T-helper 17 cell (primary cell): ENCODE data around the gene CLDN11. TPM values are rescaled to one million over a fixed set of nuclear protein-coding genes. Genes with fewer than 3 reads are reported as not detected.

ENCODE experiments used
- ATAC-seq: fragments of 150-1000 bp; cut with Tn5 transposase; 2 replicates; pipeline ENCODE4 v1.10.0; 2021; ENCODE audit warnings: mild to moderate bottlenecking, moderate library complexity
- DNase-seq, 3 donors: peaks; one replicate each; pipeline versions ENCODE4 v3.0.0 to v3.0.0-alpha.2; 2020 to 2021
- H3K9me3 ChIP-seq: one replicate; pipeline ENCODE4 v1.7.0; 2013; ENCODE audit warnings: low read length, mild to moderate bottlenecking; ENCODE audit not compliant: control insufficient read depth, poor library complexity, severe bottlenecking
- H3K27ac Mint-ChIP-seq: one replicate; pipeline ENCODE4 v1.8.0; 2022; ENCODE audit warnings: mild to moderate bottlenecking, moderate library complexity, mixed read lengths
- H3K27me3 Mint-ChIP-seq: one replicate; pipeline ENCODE4 v1.8.0; 2022; ENCODE audit warnings: mixed read lengths
- H3K36me3 Mint-ChIP-seq: one replicate; pipeline ENCODE4 v1.8.0; 2022; ENCODE audit warnings: low read depth, mixed read lengths
- H3K4me1 Mint-ChIP-seq: one replicate; pipeline ENCODE4 v1.8.0; 2022; ENCODE audit warnings: mild to moderate bottlenecking, mixed read lengths
- H3K4me3 Mint-ChIP-seq: one replicate; pipeline ENCODE4 v1.8.0; 2022; ENCODE audit warnings: mild to moderate bottlenecking, moderate library complexity, mixed read lengths
- total RNA-seq, 4 donors: library from RNA in 2 of 4; stranded (reverse) in 2 of 4; gene quantifications; one replicate each; pipeline ENCODE4 v1.2.3 and lab custom pipeline; 2022 to 2026

CLDN11 gene
- total RNA-seq, 2 donors from 2014 or later: not detected

DNA sequence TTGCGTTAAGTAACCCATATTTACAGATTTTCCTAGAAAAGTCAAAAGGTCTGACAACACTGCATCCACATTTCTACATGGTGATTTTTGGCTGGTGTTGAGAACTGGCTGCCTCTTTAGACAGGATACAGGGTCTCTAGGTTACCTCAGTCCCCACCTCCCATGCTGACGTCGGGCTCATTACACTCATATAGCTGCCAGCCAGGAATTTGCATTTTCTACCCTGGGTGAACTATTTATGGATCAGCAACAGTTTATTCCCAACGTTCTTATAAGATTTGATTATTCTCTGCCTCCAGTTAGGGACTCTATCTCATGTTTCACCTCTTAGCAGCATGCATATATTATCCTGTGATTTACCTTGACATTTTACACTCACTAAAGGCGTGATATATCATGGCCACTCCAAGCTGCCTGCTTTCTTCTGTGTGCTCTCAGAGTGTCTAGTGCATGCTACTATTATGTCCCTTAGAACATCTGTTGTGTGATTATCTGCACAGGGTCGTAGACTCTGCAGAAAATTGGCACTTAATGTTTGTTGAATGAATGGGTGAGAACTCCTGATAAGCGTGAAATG is 49.0 kb downstream of the CLDN11 start:
- ATAC-seq: no peak

DNA sequence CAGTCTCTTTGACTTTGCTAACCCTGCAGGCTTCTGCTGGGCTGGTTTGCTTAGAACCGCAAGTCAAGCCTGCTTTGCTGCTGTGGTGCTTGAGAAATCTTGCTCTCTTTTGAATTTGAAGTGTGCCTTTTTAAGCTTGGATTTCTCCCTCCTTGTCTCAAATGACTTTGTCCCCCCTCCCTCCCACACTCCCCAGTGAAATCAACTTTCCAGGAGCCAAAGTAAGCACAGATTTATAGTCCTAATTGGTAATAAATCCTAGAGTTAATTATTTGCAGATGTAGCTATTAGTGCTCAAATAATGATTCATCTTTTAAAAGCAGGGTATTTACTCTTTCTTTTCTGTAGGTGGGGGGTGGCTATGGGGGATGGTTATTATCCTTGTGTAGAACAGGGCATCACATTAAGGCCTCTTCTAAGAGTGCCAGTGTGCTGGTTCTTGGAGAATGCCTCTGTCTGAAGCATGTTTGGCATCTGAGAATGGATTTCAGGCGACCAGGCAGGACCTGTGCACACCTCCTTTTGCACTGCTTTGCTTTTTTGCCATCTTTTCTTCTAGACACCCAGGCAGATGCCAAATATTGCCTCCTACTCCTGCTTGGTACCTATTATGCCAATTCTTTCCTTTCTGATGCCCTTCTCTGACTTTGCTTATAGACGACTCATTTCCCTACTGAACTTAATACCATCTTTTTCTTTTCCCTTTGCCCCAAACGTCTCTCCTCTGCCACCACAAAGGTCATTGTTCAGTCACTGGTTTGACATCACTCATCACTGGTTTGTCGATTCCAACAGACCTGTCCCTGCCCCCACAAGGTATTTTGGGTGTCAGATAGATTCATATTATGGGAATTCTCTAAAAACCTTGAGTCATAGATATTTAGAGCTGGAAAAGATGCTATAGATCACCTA is 50.7 kb downstream of the CLDN11 start:
- Mint-ChIP-seq H3K36me3 (peaks cover 2% of the 10 kb centered on the region), H3K4me1 (peaks cover 3% of the 10 kb centered on the region), H3K4me3 (no peak overlapping the region), H3K27ac (no peak overlapping the region), H3K27me3 (peaks cover 66% of the 10 kb centered on the region)
- no peak for DNase-seq
- H3K9me3 ChIP-seq: no peaks in the 10 kb centered on the region
- no peak for ATAC-seq

More for the DNA sequence above, 49.0 kb downstream of the CLDN11 start:
- no peak for DNase-seq
- H3K9me3 ChIP-seq: no peaks in the 10 kb centered on the region
- H3K4me3 Mint-ChIP-seq: no peak overlapping the region
- peaks cover 64% of the 10 kb centered on the region for H3K27me3 Mint-ChIP-seq
- no peak overlapping the region for H3K27ac Mint-ChIP-seq
- H3K4me1 Mint-ChIP-seq: peaks cover 3% of the 10 kb centered on the region
- peaks cover 2% of the 10 kb centered on the region for H3K36me3 Mint-ChIP-seq

DNA sequence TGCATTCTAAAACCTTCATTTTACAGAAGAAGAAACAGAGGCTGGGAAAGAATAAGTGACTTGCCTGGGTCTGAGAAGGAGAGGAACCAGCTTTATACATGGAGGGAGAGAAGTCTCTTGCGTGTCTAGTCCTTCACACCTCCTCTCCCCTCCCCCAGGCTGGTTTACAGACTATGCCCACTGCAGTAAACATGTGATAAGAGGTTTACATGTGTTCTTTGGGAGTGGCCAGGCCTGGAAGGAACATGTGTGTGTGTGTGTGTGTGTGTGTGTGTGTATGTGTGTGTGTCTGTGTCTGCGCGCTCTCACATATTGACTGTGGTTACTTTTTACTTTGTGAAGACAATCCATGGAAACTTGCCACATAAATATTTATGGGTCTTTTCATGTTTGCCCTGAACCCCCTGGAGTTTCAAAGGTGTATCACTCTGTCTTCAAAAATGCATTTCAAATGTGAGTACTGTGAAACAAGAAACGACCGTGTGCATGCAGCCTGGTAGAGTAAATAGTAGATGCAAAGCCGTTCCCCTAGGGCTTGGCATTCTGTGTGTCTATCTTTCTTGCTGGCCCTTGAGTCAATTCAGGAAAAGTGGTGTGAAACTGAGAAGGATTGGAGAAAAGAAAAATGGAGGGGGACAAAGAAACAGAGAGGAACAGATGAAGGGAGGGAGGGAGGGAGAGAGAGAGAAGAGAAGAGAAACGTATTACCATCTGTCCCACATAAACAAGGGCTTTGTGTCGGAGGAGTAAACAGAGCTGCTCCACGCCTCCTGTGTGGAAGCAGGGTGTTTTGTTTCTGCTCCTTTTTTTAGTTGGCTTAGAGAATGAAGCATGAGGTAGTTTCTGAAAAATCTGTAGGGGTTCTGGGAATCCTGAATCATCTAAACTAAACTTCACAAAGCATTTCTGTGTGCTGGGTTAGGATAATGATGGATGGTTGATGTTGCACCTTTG is 51.7 kb downstream of the CLDN11 start:
- Mint-ChIP-seq H3K4me1 (peaks cover 3% of the 10 kb centered on the region), H3K27ac (no peak overlapping the region), H3K4me3 (no peak overlapping the region), H3K27me3 (peaks cover 66% of the 10 kb centered on the region), H3K36me3 (peaks cover 2% of the 10 kb centered on the region)
- DNase-seq: no peak
- H3K9me3 ChIP-seq: no peaks in the 10 kb centered on the region
- no peak for ATAC-seq

DNA sequence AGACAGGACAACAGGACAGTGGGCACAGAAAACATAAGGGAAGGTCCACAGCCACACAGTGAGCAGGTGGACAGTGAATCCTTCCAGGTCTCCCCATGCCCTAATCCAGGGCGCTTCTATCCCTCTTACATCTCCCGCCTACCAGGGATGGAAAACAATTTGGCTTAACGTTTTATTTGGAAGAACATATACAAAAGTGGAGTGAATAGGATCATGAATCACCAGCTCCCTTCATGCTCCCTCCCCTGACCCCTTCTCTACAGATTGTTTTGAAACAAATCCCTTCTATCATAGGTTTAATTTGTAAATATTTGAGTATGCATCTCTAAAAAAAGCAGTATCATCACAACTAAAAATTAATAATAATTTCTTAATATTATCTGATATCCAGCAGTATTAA is 52.5 kb downstream of the CLDN11 start:
- no peak overlapping the region for H3K27ac Mint-ChIP-seq
- H3K4me1 Mint-ChIP-seq: peaks cover 3% of the 10 kb centered on the region
- H3K36me3 Mint-ChIP-seq: peaks cover 2% of the 10 kb centered on the region
- peaks cover 73% of the 10 kb centered on the region for H3K27me3 Mint-ChIP-seq
- H3K9me3 ChIP-seq: no peaks in the 10 kb centered on the region
- no peak overlapping the region for H3K4me3 Mint-ChIP-seq
- ATAC-seq (no peak), DNase-seq (no peak)

DNA sequence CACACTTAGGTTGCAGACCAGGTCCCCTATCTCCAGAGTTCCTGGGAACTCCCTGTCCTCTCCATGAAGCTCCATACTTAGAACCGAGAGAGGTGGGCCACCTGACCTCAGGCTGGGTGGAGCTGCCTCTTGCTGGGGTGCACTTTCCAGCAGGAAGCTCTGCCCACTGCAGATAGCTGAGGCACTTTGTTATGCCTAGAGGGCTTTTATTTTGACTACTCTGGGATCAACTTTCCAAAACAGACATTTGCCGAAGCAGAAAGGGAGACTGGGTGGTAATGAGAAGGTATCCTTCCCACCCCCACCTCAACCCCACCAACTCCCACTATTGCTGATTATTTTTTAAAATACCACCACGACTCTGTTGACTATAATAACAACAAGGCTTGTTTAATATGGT is 54.7 kb downstream of the CLDN11 start:
- Mint-ChIP-seq H3K27me3 (peaks cover 62% of the 10 kb centered on the region), H3K36me3 (peaks cover 2% of the 10 kb centered on the region), H3K4me3 (no peak overlapping the region), H3K4me1 (peaks cover 3% of the 10 kb centered on the region), H3K27ac (no peak overlapping the region)
- no peaks in the 10 kb centered on the region for H3K9me3 ChIP-seq
- DNase-seq: no peak
- no peak for ATAC-seq

DNA sequence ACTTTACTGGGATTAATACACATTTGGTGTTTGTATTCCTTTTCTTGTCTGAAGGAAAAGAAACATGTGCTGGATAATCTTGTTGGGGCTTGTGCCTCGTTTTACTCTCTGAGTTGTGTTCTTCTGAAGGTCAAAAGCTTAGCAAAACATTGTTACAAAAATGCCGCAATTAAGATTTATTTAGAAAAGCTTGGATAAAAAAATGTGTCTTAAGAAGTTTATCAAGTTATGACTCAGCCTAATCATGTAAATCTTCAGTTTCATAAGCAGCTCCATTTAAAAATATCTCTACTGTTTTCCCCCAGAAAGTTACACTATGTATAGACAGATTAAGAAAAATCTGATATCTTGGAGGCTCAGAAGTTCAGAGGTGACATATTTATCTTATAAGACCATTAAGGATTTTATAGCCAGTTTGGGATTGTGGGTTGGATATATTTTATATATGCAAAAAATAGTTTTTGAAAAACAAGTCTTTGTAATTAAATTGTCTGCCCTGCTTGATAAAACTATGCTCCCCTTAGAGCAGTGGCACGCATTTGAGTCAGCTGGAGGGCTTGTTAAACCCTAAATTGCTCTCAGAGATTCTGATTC is 56.5 kb downstream of the CLDN11 start:
- H3K4me3 Mint-ChIP-seq: no peak overlapping the region
- no peak overlapping the region for H3K27ac Mint-ChIP-seq
- H3K36me3 Mint-ChIP-seq: no peaks in the 10 kb centered on the region
- DNase-seq (no peak), ATAC-seq (no peak)
- no peaks in the 10 kb centered on the region for H3K4me1 Mint-ChIP-seq
- no peaks in the 10 kb centered on the region for H3K9me3 ChIP-seq
- H3K27me3 Mint-ChIP-seq: peaks cover 60% of the 10 kb centered on the region

DNA sequence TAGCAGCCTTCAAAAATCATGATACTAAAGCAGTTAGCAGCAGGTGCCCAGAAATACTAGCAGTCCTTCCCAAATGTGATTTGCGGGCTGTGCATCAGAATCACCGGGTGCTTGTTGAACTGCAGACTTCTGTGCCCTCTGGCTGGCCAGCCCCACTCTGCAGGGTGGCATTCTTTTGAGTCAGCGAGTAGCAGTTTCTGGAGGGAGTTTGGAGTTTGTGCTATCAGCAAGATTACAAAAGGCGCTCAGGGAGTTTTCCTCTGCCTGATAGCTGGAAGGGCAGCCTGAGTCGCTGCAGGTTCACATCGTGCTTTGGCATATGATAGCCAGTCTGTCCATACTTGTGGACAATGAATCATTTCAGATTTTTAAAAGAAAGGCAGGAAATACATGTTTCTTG is 57.6 kb downstream of the CLDN11 start:
- H3K27ac Mint-ChIP-seq: no peak overlapping the region
- no peaks in the 10 kb centered on the region for H3K4me1 Mint-ChIP-seq
- ATAC-seq (no peak), DNase-seq (no peak)
- H3K9me3 ChIP-seq: no peaks in the 10 kb centered on the region
- no peak overlapping the region for H3K4me3 Mint-ChIP-seq
- H3K27me3 Mint-ChIP-seq: peaks cover 49% of the 10 kb centered on the region
- H3K36me3 Mint-ChIP-seq: no peaks in the 10 kb centered on the region

DNA sequence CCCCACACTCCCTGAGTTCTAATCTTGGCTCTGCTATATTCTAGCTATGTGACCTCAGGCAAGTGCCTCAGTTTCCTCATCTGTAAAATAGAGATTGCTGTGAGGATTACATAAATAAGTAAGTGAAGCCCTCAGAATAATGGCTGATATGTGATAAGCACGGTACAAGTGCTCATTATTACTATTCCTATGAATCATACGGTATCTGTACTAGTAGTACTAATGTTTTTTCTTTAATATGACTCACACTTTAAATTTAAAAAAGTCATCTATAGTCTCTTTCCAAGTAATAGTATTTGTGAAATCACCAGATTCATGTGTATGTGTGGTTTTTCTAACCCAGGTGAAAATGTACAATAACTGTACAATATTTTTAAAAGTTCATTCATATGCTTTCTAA is 58.7 kb downstream of the CLDN11 start:
- no peaks in the 10 kb centered on the region for H3K36me3 Mint-ChIP-seq
- no peak for DNase-seq
- H3K9me3 ChIP-seq: no peaks in the 10 kb centered on the region
- no peak overlapping the region for H3K27ac Mint-ChIP-seq
- peaks cover 42% of the 10 kb centered on the region for H3K27me3 Mint-ChIP-seq
- H3K4me3 Mint-ChIP-seq: no peak overlapping the region
- ATAC-seq: no peak
- H3K4me1 Mint-ChIP-seq: no peaks in the 10 kb centered on the region

DNA sequence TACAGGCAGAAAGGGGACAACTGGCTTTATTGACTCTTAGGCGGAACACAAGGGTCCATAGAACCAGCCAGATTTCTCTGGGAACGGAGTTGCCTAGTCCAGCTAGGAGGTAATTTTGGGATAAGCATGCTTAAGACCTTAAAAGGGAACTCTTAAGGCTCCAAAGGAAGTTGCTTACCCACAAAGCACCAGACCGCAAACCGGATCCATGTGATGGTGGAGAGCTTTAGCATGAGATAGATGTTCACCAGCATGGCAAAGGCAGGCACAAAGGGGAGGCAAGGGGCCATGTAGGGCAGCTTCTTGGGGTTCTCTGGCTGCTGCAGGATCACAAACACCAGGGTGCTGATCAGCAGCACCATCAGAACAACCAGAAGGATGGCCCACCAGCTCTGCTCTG is 61.4 kb downstream of the CLDN11 start:
- ATAC-seq: no peak
- Mint-ChIP-seq H3K27ac (no peak overlapping the region), H3K4me1 (no peaks in the 10 kb centered on the region), H3K36me3 (no peaks in the 10 kb centered on the region), H3K4me3 (no peak overlapping the region), H3K27me3 (peaks cover 34% of the 10 kb centered on the region)
- no peak for DNase-seq
- H3K9me3 ChIP-seq: no peaks in the 10 kb centered on the region

DNA sequence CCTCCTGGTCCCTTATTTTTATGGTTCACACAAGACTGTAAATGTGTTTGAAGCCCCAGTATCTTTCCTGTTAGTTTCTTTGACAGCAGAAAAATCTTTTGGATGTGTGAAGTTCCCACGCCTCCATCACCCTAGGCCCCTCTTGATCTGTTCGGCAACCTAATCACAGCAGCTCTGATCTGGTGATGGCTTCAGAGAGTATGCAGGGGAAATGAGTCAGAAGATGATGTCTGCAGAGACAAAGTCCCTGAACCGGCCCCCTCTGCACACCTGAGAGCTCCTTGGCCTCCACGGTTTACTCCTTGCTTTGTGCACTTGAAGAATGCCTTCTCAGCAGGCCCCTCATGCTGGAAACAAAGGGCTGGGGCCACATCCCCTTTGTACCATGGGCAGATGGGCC is 63.5 kb downstream of the CLDN11 start:
- Mint-ChIP-seq H3K27me3 (peaks cover 44% of the 10 kb centered on the region), H3K4me3 (no peak overlapping the region), H3K27ac (no peak overlapping the region), H3K4me1 (no peaks in the 10 kb centered on the region), H3K36me3 (no peaks in the 10 kb centered on the region)
- DNase-seq (no peak), ATAC-seq (no peak)
- H3K9me3 ChIP-seq: no peaks in the 10 kb centered on the region

DNA sequence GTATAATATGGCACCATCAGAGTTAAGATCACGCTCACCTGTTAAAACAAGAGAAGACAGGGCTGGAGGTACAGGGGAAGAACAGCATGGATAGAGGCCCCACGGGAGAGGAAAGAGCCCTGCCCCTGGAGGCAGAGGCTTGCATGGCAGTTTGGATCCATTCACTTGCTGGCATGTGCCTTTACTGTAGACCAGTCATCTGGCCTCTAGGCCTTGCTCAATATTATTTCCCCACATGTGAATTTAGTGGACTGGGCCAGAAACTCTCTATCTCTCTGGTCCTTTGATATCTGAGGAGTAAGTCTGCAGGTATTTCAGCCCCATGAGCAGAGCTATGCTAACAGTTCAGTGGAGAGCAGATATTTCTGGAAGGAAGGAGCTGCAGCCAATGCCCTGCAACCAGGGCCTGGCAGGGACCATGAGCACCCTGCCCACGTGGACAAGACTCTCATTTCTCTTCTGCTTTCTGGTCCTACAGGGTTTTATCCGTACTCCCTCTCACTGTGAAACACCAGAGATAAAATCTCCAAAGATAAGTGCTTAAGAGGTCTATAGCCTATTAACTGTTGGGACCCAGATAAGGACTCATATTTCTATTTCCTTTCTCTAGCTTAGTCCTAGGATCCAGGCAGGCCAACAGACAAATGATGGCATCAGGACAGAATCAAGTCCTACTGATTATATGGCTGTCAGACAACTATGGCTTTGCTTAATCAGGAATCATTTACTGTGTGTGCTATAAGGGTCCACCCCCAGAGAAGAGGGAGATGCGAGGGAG is 65.0 kb downstream of the CLDN11 start:
- H3K4me1 Mint-ChIP-seq: no peaks in the 10 kb centered on the region
- H3K9me3 ChIP-seq: no peaks in the 10 kb centered on the region
- no peak overlapping the region for H3K27ac Mint-ChIP-seq
- H3K27me3 Mint-ChIP-seq: peaks cover 44% of the 10 kb centered on the region
- DNase-seq (no peak), ATAC-seq (no peak)
- H3K4me3 Mint-ChIP-seq: no peak overlapping the region
- no peaks in the 10 kb centered on the region for H3K36me3 Mint-ChIP-seq
